Motor neuron (in vitro differentiated cells): ENCODE results near the gene PCDHB9. TPM values are rescaled to one million over a fixed set of nuclear protein-coding genes. Genes with fewer than 3 reads are reported as not detected.
A peak's percentile ranks its signal among the peaks of the same experiment; 100 is the strongest.
"Not testable (repeated sequence)": the region's sequence is repeated elsewhere in the genome, so short reads cannot be mapped to it uniquely, and the experiment has no call there.

Experiments used
- ATAC-seq, 8 experiments: fragments of 200-7000 bp; cut with Tn5 transposase; replicated peaks in 6 of 8; 2 replicates each; pipeline ENCODE4 v1.8.0; 2021; ENCODE audit warnings: mild to moderate bottlenecking in 8 of 8, moderate library complexity in 8 of 8
- H3K27ac ChIP-seq, 2 donors: fragments of 250-450 bp; sonication (Bioruptor Pico); 2 replicates each; pipeline ENCODE4 v1.9.0; 2021; ENCODE audit warnings: antibody characterized with exemption in 2 of 2, mild to moderate bottlenecking in 2 of 2, moderate library complexity in 1 of 2
- H3K4me1 ChIP-seq, 2 donors: fragments of 250-450 bp; sonication (Bioruptor Pico); replicated peaks in 1 of 2; 2 replicates each; pipeline ENCODE4 v1.6.1; 2021; ENCODE audit warnings: antibody characterized with exemption in 2 of 2, mild to moderate bottlenecking in 2 of 2, moderate library complexity in 1 of 2
- H3K4me3 ChIP-seq, 5 donors: fragments of 250-450 bp; sonication (Bioruptor Pico); 2 replicates each; pipeline ENCODE4 v1.9.0; 2021; ENCODE audit warnings: antibody characterized with exemption in 5 of 5, mild to moderate bottlenecking in 5 of 5, moderate library complexity in 4 of 5
- WGBS, 10 experiments: fragments of 450-650 bp; shearing (Covaris generic); methylation state at CpG; one replicate each; pipeline ENCODE4 v1.0.0; 2022; 5-methylcytosine and 5-hydroxymethylcytosine counted together
- in situ Hi-C, 9 experiments: fragments of 400-800 bp; cut with MboI; loops; one replicate each; pipeline ENCODE4 v1.15.0; 2021; ENCODE audit warnings: low sequenced_read_pairs in 9 of 9, low pct_unique_long_range_greater_than_20kb in 2 of 9; ENCODE audit not compliant: unreplicated experiment in 9 of 9
- total RNA-seq, 8 experiments: library from RNA; unstranded; fragments of 300-600 nt; gene quantifications; 2 replicates each; pipeline versions ENCODE4 v1.2.3 to v1.2.4, GENCODE V29; 2022

Gene PCDHB9
- total RNA-seq, 8 experiments from 2014 or later: 0.72 to 10.1 (median 2.3) TPM

DNA sequence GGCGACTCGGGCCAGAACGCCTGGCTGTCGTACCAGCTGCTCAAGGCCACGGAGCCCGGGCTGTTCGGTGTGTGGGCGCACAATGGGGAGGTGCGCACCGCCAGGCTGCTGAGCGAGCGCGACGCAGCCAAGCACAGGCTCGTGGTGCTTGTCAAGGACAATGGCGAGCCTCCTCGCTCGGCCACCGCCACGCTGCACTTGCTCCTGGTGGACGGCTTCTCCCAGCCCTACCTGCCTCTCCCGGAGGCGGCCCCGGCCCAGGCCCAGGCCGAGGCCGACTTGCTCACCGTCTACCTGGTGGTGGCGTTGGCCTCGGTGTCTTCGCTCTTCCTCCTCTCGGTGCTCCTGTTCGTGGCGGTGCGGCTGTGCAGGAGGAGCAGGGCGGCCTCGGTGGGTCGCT is 7.4 kb downstream of the PCDHB9 start:
- WGBS, 10 experiments: 28% methylated on average over 5 of the region's 37 CpGs; no CpG with 5 or more reads in 9 of the 10 experiments
- H3K27ac ChIP-seq, H3K4me1 ChIP-seq, H3K4me3 ChIP-seq, ATAC-seq: not testable (repeated sequence)
- in situ Hi-C loops: loop anchor here in 4 of 9 experiments (25.0 kb wide), 1 partner anchor 368 kb away; no protein-coding TSS in a partner anchor

DNA sequence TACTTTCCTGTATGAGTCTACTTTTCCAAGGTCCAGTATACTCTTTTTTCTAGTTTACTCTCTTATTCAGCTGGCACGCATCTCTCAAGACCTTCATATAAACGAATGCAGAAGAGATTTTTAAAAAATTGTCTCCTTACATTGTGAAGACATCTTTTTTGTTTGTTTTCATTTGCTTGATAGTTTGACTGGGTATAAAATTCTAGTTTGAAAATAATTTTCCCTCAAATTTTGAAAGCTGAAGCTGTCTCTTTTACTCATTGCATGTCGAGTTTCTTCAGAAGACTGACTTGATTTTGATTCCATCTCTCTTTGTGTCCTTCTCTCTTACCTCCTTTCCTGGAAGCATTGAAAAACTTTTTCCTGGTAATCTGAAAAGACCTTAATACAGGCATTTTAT is 9.4 kb downstream of the PCDHB9 start:
- H3K4me1 ChIP-seq: no peaks in the 10 kb centered on the region
- no peak overlapping the region for H3K27ac ChIP-seq
- WGBS, 10 experiments: 0 to 58% (median 29%) methylated on average over 3 of the region's 3 CpGs
- ATAC-seq: no peak
- in situ Hi-C loops: loop anchor here in 4 of 9 experiments (25.0 kb wide), 1 partner anchor 366 kb away; no protein-coding TSS in a partner anchor
- no peak overlapping the region for H3K4me3 ChIP-seq

DNA sequence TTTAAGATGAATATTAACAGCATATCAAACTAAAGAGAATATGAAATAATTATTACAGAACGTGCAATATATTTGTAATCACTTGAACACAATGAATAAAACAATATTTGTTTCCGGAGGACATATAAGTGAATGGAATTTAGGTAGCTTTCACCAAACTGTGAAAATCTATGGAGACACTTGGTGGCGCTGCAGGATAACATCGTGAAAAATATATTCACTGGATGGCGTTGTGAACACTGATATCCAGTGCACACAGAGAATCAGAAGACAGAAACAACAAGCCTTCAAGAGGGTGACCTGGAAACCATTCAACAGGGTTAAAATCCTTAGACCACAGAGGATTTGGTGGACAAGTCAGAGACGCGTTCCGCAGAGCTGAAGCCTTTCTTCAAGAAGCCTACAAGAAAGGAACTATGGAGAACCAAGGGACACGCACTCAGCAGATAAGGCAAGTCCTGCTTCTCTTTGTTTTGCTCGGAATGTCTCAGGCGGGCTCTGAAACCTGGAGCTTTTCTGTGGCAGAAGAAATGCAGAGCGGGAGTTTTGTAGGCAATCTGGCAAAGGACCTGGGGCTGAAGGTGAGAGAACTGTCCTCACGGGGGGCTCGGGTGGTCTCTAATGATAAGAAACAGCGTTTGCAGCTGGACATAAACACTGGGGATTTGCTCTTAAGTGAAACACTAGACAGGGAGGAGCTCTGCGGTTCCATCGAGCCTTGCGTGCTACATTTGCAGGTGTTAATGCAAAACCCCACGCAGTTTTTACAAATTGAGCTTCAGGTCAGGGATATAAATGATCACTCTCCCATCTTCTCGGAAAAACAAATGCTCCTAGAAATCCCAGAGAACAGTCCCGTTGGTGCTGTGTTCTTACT is 12.6 kb downstream of the PCDHB9 start, which contains the start of gene PCDHB11:
TSS of gene PCDHB11 (plus strand) at position 269 of the 877 bp plus-strand sequence. CDS start at position 417, 148 bp downstream.
- ATAC-seq: peak in 4 of 8 experiments; percentile 14 to 33 (median 26)
- Histone ChIP-seq H3K4me3 (peak within 1 kb of the TSS; percentile 1 to 36 (median 23)), H3K4me1 (no peaks in the 10 kb centered on the region), H3K27ac (peak within 1 kb of the TSS in 1 of 2 donors; percentile 57)
- in situ Hi-C loops: loop anchor here in 7 of 9 experiments (25.0 kb wide), 1 partner anchor 363 kb away; no protein-coding TSS in a partner anchor
- 10 to 73% (median 45%) methylated on average over 5 to 13 of the region's 21 CpGs for WGBS, 10 experiments

DNA sequence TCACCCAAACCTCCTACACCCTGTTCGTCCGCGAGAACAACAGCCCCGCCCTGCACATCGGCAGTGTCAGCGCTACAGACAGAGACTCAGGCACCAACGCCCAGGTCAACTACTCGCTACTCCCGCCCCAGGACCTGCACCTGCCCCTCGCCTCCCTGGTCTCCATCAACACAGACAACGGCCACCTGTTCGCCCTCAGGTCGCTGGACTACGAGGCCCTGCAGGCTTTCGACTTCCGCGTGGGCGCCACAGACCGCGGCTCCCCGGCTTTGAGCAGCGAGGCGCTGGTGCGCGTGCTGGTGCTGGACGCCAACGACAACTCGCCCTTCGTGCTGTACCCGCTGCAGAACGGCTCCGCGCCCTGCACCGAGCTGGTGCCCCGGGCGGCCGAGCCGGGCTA is 14.2 kb downstream of the PCDHB9 start:
- WGBS, 10 experiments: 0 to 100% methylated on average over 1 of the region's 38 CpGs; no CpG with 5 or more reads in 8 of the 10 experiments
- H3K4me1 ChIP-seq, H3K4me3 ChIP-seq, ATAC-seq, H3K27ac ChIP-seq: not testable (repeated sequence)
- in situ Hi-C loops: loop anchor here in 3 of 9 experiments (25.0 kb wide), 1 partner anchor 361 kb away; no protein-coding TSS in a partner anchor

DNA sequence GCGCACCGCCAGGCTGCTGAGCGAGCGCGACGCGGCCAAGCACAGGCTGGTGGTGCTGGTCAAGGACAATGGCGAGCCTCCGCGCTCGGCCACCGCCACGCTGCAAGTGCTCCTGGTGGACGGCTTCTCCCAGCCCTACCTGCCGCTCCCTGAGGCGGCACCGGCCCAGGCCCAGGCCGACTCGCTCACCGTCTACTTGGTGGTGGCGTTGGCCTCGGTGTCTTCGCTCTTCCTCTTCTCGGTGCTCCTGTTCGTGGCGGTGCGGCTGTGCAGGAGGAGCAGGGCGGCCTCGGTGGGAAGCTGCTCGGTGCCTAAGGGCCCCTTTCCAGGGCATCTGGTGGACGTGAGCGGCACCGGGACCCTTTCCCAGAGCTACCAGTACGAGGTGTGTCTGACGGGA is 14.7 kb downstream of the PCDHB9 start:
- H3K4me1 ChIP-seq, H3K4me3 ChIP-seq, ATAC-seq, H3K27ac ChIP-seq: not testable (repeated sequence)
- WGBS, 10 experiments: 0 to 76% (median 15%) methylated on average over 1 to 20 of the region's 35 CpGs; no CpG with 5 or more reads in 4 of the 10 experiments
- in situ Hi-C loops: loop anchor here in 3 of 9 experiments (25.0 kb wide), 1 partner anchor 361 kb away; no protein-coding TSS in a partner anchor

DNA sequence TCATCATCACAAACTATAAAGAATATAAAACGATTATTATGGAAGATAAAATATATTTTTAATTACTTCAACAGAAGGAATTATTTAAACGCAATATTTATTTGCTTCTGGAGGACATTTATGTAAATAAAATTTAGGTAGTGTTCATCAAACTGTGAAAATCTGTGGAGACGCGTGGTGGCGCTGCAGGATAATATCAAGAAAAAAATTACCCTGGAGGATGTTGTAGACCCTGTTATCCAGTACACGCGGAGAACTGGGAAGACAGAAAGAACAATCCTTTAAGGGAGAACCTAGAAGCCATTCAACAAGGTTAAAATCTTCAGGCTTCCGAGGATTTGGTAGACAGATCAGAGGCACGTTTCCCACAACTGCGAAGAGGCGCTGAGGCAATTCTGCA is 21.5 kb downstream of the PCDHB9 start, which contains the start of gene PCDHB12:
TSS of gene PCDHB12 (plus strand) at position 242 of the 400 bp plus-strand sequence. CDS start 189 bp downstream, outside the sequence.
- peak in 1 of 8 experiments; percentile 23 for ATAC-seq
- no peaks in the 10 kb centered on the region for H3K4me1 ChIP-seq
- H3K4me3 ChIP-seq: peak within 1 kb of the TSS in 2 of 5 donors; percentile 32 to 36
- 0 to 85% (median 31%) methylated on average over 1 to 11 of the region's 11 CpGs for WGBS, 10 experiments
- in situ Hi-C loops: loop anchor here in 3 of 9 experiments (25.0 kb wide), 1 partner anchor 354 kb away; no protein-coding TSS in a partner anchor
- peak within 1 kb of the TSS in 1 of 2 donors; percentile 12 for H3K27ac ChIP-seq

DNA sequence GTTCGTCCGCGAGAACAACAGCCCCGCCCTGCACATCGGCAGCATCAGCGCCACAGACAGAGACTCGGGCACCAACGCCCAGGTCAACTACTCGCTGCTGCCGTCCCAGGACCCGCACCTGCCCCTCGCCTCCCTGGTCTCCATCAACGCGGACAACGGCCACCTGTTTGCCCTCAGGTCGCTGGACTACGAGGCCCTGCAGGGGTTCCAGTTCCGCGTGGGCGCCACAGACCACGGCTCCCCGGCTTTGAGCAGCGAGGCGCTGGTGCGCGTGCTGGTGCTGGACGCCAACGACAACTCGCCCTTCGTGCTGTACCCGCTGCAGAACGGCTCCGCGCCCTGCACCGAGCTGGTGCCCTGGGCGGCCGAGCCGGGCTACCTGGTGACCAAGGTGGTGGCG is 23.3 kb downstream of the PCDHB9 start:
- H3K4me3 ChIP-seq, ATAC-seq, H3K4me1 ChIP-seq, H3K27ac ChIP-seq: not testable (repeated sequence)
- WGBS, 10 experiments: 67 to 100% methylated on average over 3 to 5 of the region's 39 CpGs; no CpG with 5 or more reads in 8 of the 10 experiments
- in situ Hi-C loops: loop anchor here in 3 of 9 experiments (25.0 kb wide), 1 partner anchor 352 kb away; no protein-coding TSS in a partner anchor

DNA sequence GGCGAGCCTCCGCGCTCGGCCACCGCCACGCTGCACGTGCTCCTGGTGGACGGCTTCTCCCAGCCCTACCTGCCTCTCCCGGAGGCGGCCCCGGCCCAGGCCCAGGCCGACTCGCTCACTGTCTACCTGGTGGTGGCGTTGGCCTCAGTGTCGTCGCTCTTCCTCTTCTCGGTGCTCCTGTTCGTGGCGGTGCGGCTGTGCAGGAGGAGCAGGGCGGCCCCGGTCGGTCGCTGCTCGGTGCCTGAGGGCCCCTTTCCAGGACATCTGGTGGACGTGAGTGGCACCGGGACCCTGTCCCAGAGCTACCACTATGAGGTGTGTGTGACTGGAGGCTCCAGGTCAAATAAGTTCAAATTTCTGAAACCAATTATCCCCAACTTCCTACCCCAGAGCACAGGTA is 23.9 kb downstream of the PCDHB9 start:
- H3K27ac ChIP-seq, H3K4me1 ChIP-seq, ATAC-seq, H3K4me3 ChIP-seq: not testable (repeated sequence)
- in situ Hi-C loops: loop anchor here in 3 of 9 experiments (25.0 kb wide), 1 partner anchor 351 kb away; no protein-coding TSS in a partner anchor
- 85% methylated on average over 2 of the region's 27 CpGs; no CpG with 5 or more reads in 9 of the 10 experiments for WGBS, 10 experiments

DNA sequence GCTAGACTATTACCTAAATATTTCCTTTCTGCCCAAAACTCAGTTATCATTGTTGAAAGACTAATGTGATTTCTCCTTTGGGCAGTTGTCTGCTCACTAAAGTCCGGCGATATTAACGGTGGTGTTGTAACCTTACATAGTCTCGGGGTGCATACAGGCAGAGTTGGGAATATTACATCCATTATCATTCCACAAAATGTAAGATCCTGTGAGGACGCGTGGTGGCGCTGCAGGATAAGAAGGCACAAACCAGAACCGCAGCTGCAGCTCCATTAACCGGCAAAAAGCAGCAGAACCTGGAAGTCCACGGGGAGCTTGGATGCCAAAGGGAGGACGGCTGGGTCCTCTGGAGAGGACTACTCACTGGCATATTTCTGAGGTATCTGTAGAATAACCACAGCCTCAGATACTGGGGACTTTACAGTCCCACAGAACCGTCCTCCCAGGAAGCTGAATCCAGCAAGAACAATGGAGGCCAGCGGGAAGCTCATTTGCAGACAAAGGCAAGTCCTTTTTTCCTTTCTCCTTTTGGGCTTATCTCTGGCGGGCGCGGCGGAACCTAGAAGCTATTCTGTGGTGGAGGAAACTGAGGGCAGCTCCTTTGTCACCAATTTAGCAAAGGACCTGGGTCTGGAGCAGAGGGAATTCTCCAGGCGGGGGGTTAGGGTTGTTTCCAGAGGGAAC is 26.8 kb downstream of the PCDHB9 start, which contains the start of gene PCDHB13:
TSS of gene PCDHB13 (plus strand) at position 264 of the 684 bp plus-strand sequence. CDS start at position 469, 205 bp downstream.
- in situ Hi-C loops: loop anchor here in 3 of 9 experiments (25.0 kb wide), 1 partner anchor 349 kb away; no protein-coding TSS in a partner anchor
- WGBS, 10 experiments: 0 to 100% (median 21%) methylated on average over 1 to 8 of the region's 18 CpGs; no CpG with 5 or more reads in 2 of the 10 experiments
- H3K4me1 ChIP-seq, H3K27ac ChIP-seq: not testable (repeated sequence)
- ATAC-seq: peak in 5 of 8 experiments; percentile 23 to 89 (median 55)
- H3K4me3 ChIP-seq: peak within 1 kb of the TSS in 2 of 5 donors; percentile 34

DNA sequence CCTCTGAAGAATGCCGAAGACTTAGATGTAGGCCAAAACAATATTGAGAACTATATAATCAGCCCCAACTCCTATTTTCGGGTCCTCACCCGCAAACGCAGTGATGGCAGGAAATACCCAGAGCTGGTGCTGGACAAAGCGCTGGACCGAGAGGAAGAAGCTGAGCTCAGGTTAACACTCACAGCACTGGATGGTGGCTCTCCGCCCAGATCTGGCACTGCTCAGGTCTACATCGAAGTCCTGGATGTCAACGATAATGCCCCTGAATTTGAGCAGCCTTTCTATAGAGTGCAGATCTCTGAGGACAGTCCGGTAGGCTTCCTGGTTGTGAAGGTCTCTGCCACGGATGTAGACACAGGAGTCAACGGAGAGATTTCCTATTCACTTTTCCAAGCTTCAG is 27.6 kb downstream of the PCDHB9 start:
- ATAC-seq, H3K4me1 ChIP-seq, H3K27ac ChIP-seq, H3K4me3 ChIP-seq: not testable (repeated sequence)
- in situ Hi-C loops: loop anchor here in 3 of 9 experiments (25.0 kb wide), 1 partner anchor 348 kb away; no protein-coding TSS in a partner anchor
- 30 to 100% (median 67%) methylated on average over 2 to 5 of the region's 12 CpGs; no CpG with 5 or more reads in 6 of the 10 experiments for WGBS, 10 experiments

DNA sequence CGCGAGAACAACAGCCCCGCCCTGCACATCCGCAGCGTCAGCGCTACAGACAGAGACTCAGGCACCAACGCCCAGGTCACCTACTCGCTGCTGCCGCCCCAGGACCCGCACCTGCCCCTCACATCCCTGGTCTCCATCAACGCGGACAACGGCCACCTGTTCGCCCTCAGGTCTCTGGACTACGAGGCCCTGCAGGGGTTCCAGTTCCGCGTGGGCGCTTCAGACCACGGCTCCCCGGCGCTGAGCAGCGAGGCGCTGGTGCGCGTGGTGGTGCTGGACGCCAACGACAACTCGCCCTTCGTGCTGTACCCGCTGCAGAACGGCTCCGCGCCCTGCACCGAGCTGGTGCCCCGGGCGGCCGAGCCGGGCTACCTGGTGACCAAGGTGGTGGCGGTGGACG is 28.5 kb downstream of the PCDHB9 start:
- WGBS, 10 experiments: 0 to 100% (median 40%) methylated on average over 1 to 11 of the region's 40 CpGs; no CpG with 5 or more reads in 5 of the 10 experiments
- ATAC-seq, H3K27ac ChIP-seq, H3K4me3 ChIP-seq, H3K4me1 ChIP-seq: not testable (repeated sequence)
- in situ Hi-C loops: loop anchor here in 3 of 9 experiments (25.0 kb wide), 1 partner anchor 347 kb away; no protein-coding TSS in a partner anchor

DNA sequence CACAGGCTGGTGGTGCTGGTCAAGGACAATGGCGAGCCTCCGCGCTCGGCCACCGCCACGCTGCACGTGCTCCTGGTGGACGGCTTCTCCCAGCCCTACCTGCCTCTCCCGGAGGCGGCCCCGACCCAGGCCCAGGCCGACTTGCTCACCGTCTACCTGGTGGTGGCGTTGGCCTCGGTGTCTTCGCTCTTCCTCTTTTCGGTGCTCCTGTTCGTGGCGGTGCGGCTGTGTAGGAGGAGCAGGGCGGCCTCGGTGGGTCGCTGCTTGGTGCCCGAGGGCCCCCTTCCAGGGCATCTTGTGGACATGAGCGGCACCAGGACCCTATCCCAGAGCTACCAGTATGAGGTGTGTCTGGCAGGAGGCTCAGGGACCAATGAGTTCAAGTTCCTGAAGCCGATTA is 29.1 kb downstream of the PCDHB9 start:
- not testable (repeated sequence) for H3K27ac ChIP-seq, ATAC-seq, H3K4me1 ChIP-seq, H3K4me3 ChIP-seq
- 0 to 71% methylated on average over 1 to 2 of the region's 26 CpGs; no CpG with 5 or more reads in 8 of the 10 experiments for WGBS, 10 experiments
- in situ Hi-C loops: loop anchor here in 3 of 9 experiments (25.0 kb wide), 1 partner anchor 346 kb away; no protein-coding TSS in a partner anchor
